ENCODE measurements around the gene DYDC1.
"Not testable (repeated sequence)": the region's sequence is repeated elsewhere in the genome, so short reads cannot be mapped to it uniquely, and the experiment has no call there.

The DYDC1 gene

GRCh38 chr10:80333983-80334382 is 22.6 kb downstream of the DYDC1 start:
- DNase-seq: no peak

GRCh38 chr10:80324891-80325364 is 31.6 kb downstream of the DYDC1 start:
- no peak for DNase-seq

- no peak for DNase-seq
These were observed 32.5 kb downstream of the DYDC1 start for GRCh38 chr10:80324086-80324485.

GRCh38 chr10:80323311-80323710 is 33.2 kb downstream of the DYDC1 start:
- DNase-seq: no peak

GRCh38 chr10:80322711-80323110 is 33.8 kb downstream of the DYDC1 start:
- DNase-seq: no peak

GRCh38 chr10:80322158-80322557 is 34.4 kb downstream of the DYDC1 start:
- DNase-seq: no peak

GRCh38 chr10:80321183-80321582 is 35.4 kb downstream of the DYDC1 start:
- DNase-seq: no peak

GRCh38 chr10:80320377-80320776 is 36.2 kb downstream of the DYDC1 start:
- DNase-seq: no peak

GRCh38 chr10:80319725-80320290 is 36.7 kb downstream of the DYDC1 start:
- DNase-seq: no peak

GRCh38 chr10:80319318-80319717 is 37.2 kb downstream of the DYDC1 start:
- DNase-seq: no peak

GRCh38 chr10:80318742-80319141 is 37.8 kb downstream of the DYDC1 start:
- DNase-seq: no peak

GRCh38 chr10:80315391-80315790 is 41.2 kb downstream of the DYDC1 start:
- no peak for DNase-seq

GRCh38 chr10:80313523-80313922 is 43.0 kb downstream of the DYDC1 start:
- no peak for DNase-seq

- not testable (repeated sequence) for DNase-seq
These were observed 50.6 kb downstream of the DYDC1 start for GRCh38 chr10:80305989-80306388.

- no peak for DNase-seq
These were observed 59.6 kb downstream of the DYDC1 start for GRCh38 chr10:80296942-80297341.

- no peak for DNase-seq
These were observed 63.8 kb downstream of the DYDC1 start for GRCh38 chr10:80292607-80293239.

GRCh38 chr10:80290474-80291220 is 65.9 kb downstream of the DYDC1 start:
- no peak for DNase-seq

- DNase-seq: no peak
These were observed 66.9 kb downstream of the DYDC1 start, which contains the start of gene MAT1A for GRCh38 chr10:80289451-80290287. Gene MAT1A, minus strand, starts transcription at chr10:80289658. Its CDS starts 235 bp downstream, at chr10:80289423.

GRCh38 chr10:80288849-80289248 is 67.7 kb downstream of the DYDC1 start:
- no peak for DNase-seq
